PC-3 (cell line): ENCODE results near the gene NPHS2.

ENCODE experiments used
- EZH2phosphoT487 ChIP-seq: fragments of 300-600 bp; sonication (generic); IDR thresholded peaks from 2 replicates; pipeline ENCODE4 v1.6.1; 2018; ENCODE audit warnings: mild to moderate bottlenecking, antibody characterized with exemption, low read length, borderline replicate concordance
- TF ChIP-seq, protein P1 (sequence below): fragments of 300-600 bp; sonication (generic); conservative IDR thresholded peaks from 2 replicates; pipeline ENCODE4 v1.5.1; 2017; ENCODE audit warnings: antibody characterized with exemption, low read depth, mild to moderate bottlenecking, low read length

DNA sequence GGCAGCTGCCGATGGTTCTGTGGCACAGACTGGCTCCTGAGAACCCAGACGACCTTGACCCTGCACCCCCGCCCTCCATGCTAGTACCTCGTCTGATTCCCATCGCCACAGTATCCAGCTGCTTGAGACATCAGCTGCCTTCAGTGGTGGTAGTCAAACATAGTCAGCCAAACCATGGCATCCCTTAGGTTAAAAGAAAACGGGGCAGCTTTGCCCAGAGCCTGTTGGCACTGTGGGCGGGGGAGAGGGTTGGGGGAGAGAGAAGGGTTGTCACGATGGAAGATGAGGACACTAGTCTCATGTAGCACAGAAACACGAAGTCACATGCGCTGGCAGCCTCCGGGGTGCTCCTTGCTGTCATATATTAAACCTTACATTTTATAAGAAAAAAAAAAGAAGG is 14.9 kb upstream of the NPHS2 start:
- TF ChIP-seq, protein P1, sequence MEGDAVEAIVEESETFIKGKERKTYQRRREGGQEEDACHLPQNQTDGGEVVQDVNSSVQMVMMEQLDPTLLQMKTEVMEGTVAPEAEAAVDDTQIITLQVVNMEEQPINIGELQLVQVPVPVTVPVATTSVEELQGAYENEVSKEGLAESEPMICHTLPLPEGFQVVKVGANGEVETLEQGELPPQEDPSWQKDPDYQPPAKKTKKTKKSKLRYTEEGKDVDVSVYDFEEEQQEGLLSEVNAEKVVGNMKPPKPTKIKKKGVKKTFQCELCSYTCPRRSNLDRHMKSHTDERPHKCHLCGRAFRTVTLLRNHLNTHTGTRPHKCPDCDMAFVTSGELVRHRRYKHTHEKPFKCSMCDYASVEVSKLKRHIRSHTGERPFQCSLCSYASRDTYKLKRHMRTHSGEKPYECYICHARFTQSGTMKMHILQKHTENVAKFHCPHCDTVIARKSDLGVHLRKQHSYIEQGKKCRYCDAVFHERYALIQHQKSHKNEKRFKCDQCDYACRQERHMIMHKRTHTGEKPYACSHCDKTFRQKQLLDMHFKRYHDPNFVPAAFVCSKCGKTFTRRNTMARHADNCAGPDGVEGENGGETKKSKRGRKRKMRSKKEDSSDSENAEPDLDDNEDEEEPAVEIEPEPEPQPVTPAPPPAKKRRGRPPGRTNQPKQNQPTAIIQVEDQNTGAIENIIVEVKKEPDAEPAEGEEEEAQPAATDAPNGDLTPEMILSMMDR, result no peak
- no peak for TF ChIP-seq EZH2phosphoT487
